CD14-positive monocyte (primary cell): ENCODE measurements around the gene CLPSL2. TPM values are rescaled to one million over a fixed set of nuclear protein-coding genes. Genes with fewer than 3 reads are reported as not detected.

Experiments used
- DNase-seq, 3 donors: peaks; one replicate each; pipeline ENCODE4 v3.0.0-alpha.2; 2011 to 2022
- H2AFZ ChIP-seq: 2 replicates; pipeline ENCODE4 v1.6.0; 2012; ENCODE audit warnings: mild to moderate bottlenecking, low read depth, low read length, inconsistent platforms; ENCODE audit not compliant: insufficient read depth, poor library complexity, severe bottlenecking
- H3K27ac ChIP-seq, 2 donors: 1 replicate in 1 of 2; 2 replicates in 1 of 2; pipeline ENCODE4 v1.5.1; 2012 to 2013; ENCODE audit warnings: low read length in 2 of 2, control low read depth in 1 of 2, inconsistent platforms in 1 of 2, low read depth in 1 of 2, mild to moderate bottlenecking in 1 of 2
- H3K27me3 ChIP-seq, 2 donors: one replicate each; pipeline versions ENCODE4 v1.6.0 to v1.6.1; 2011 to 2013; ENCODE audit warnings: low read length in 2 of 2; ENCODE audit not compliant: control insufficient read depth in 2 of 2, insufficient read depth in 2 of 2
- H3K36me3 ChIP-seq, 2 donors: replicated peaks in 1 of 2; 1 replicate in 1 of 2; 2 replicates in 1 of 2; pipeline versions ENCODE4 v1.5.1 to v1.6.1; 2012 to 2013; ENCODE audit warnings: low read length in 2 of 2, control low read depth in 1 of 2, inconsistent platforms in 1 of 2, mild to moderate bottlenecking in 1 of 2; ENCODE audit not compliant: insufficient read depth in 2 of 2, control insufficient read depth in 1 of 2
- H3K4me1 ChIP-seq, 2 donors: 1 replicate in 1 of 2; 2 replicates in 1 of 2; pipeline versions ENCODE4 v1.5.1 to v1.6.1; 2012 to 2013; ENCODE audit warnings: low read length in 2 of 2, control low read depth in 1 of 2, inconsistent platforms in 1 of 2, mild to moderate bottlenecking in 1 of 2, moderate library complexity in 1 of 2; ENCODE audit not compliant: insufficient read depth in 2 of 2, control insufficient read depth in 1 of 2
- H3K4me2 ChIP-seq: replicated peaks from 2 replicates; pipeline ENCODE3; 2012; ENCODE audit warnings: low read length, moderate library complexity, mild to moderate bottlenecking; ENCODE audit not compliant: poor library complexity, severe bottlenecking; ENCODE audit errors: extremely low read depth
- H3K4me3 ChIP-seq, 3 experiments: fragments of 200-600 bp in 1 of 3; sonication (generic) in 1 of 3; replicated peaks in 1 of 3; 1 replicate in 2 of 3; 2 replicates in 1 of 3; pipeline ENCODE4 v1.5.1; 2011 to 2013; ENCODE audit warnings: low read length in 3 of 3, mild to moderate bottlenecking in 3 of 3, control low read depth in 2 of 3, low read depth in 2 of 3, inconsistent platforms in 1 of 3, moderate library complexity in 1 of 3
- H3K79me2 ChIP-seq: 2 replicates; pipeline ENCODE4 v1.6.0; 2012; ENCODE audit warnings: mild to moderate bottlenecking, control low read depth, inconsistent platforms, low read length, moderate library complexity; ENCODE audit not compliant: insufficient read depth
- H3K9ac ChIP-seq: 2 replicates; pipeline ENCODE4 v1.6.0; 2017; ENCODE audit warnings: low read length, mild to moderate bottlenecking; ENCODE audit not compliant: insufficient read depth, poor library complexity, severe bottlenecking
- H3K9me3 ChIP-seq, 2 donors: replicated peaks in 1 of 2; 1 replicate in 1 of 2; 2 replicates in 1 of 2; pipeline versions ENCODE4 v1.5.1 to v1.6.1; 2012 to 2013; ENCODE audit warnings: low read length in 2 of 2, control low read depth in 1 of 2; ENCODE audit not compliant: control insufficient read depth in 1 of 2, insufficient read depth in 1 of 2
- H4K20me1 ChIP-seq: 2 replicates; pipeline ENCODE4 v1.6.0; 2012; ENCODE audit warnings: mild to moderate bottlenecking, low read length, control low read depth, moderate library complexity; ENCODE audit not compliant: insufficient read depth
- H3K27ac Mint-ChIP-seq, 7 donors: one replicate each; pipeline ENCODE4 v1.8.0; 2020; ENCODE audit warnings: mild to moderate bottlenecking in 7 of 7, mixed read lengths in 7 of 7, moderate library complexity in 6 of 7, inconsistent platforms in 2 of 7
- H3K27me3 Mint-ChIP-seq, 3 donors: one replicate each; pipeline ENCODE4 v1.8.0; 2021 to 2022; ENCODE audit warnings: low read depth in 3 of 3, mild to moderate bottlenecking in 3 of 3, mixed read lengths in 3 of 3, moderate library complexity in 3 of 3, inconsistent platforms in 1 of 3
- H3K36me3 Mint-ChIP-seq, 2 donors: one replicate each; pipeline ENCODE4 v1.8.0; 2020; ENCODE audit warnings: mixed read lengths in 2 of 2, inconsistent platforms in 1 of 2, mild to moderate bottlenecking in 1 of 2
- H3K4me1 Mint-ChIP-seq: one replicate; pipeline ENCODE4 v1.8.0; 2020; ENCODE audit warnings: mild to moderate bottlenecking, mixed read lengths
- H3K4me3 Mint-ChIP-seq, 2 donors: one replicate each; pipeline ENCODE4 v1.8.0; 2020; ENCODE audit warnings: mild to moderate bottlenecking in 2 of 2, mixed read lengths in 2 of 2, moderate library complexity in 1 of 2
- H3K9me3 Mint-ChIP-seq, 7 donors: one replicate each; pipeline ENCODE4 v1.8.0; 2020 to 2022; ENCODE audit warnings: mixed read lengths in 7 of 7, mild to moderate bottlenecking in 6 of 7, moderate library complexity in 6 of 7, inconsistent platforms in 2 of 7
- WGBS: methylation state at CpG from one replicate; pipeline ENCODE4 v1.1.5; 2013; ENCODE audit warnings: missing lambda C conversion rate; ENCODE audit not compliant: insufficient coverage; 5-methylcytosine and 5-hydroxymethylcytosine counted together
- intact Hi-C, 2 donors: fragments of 100-400 bp; cut with micrococcal nuclease; formaldehyde crosslinking; loops; one replicate each; pipeline versions ENCODE4 v1.15.0 to v1.15.1; 2023
- polyA minus RNA-seq: library from RNA; depleted of rRNA, polyadenylated mRNA; stranded (reverse); fragments of >200 nt; gene quantifications from 2 replicates; pipeline ENCODE4 v1.2.3, GENCODE V29; 2012
- polyA plus RNA-seq, 3 donors: library from polyadenylated mRNA; depleted of rRNA in 1 of 3; unstranded in 2 of 3; stranded (reverse) in 1 of 3; fragments of 300-500 nt in 2 of 3; fragments of >200 nt in 1 of 3; fragmentation: Illumina TruSeq in 2 of 3; gene quantifications; 1 replicate in 2 of 3; 2 replicates in 1 of 3; pipeline ENCODE4 v1.2.3, GENCODE V29; 2012 to 2021
- total RNA-seq, 12 experiments: library from RNA in 1 of 12; stranded (reverse) in 1 of 12; fragments of 120-200 nt in 1 of 12; gene quantifications; one replicate each; pipeline ENCODE4 v1.2.4 and lab custom pipeline; 2013 to 2026; ENCODE audit warnings: mixed read lengths in 6 of 12, inconsistent platforms in 1 of 12
- TF ChIP-seq, protein P1 (sequence below): fragments of 200-600 bp; IDR thresholded peaks from one replicate; pipeline ENCODE4 v1.8.0; 2022; ENCODE audit warnings: antibody characterized with exemption, mild to moderate bottlenecking

CLPSL2 gene, protein sequence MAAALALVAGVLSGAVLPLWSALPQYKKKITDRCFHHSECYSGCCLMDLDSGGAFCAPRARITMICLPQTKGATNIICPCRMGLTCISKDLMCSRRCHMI
- not detected for total RNA-seq (2013)
- polyA plus RNA-seq, result not detected
- not detected in 2 replicates for polyA minus RNA-seq
- total RNA-seq (lab: John Stamatoyannopoulos, UW), result 0 to 0.15 (median 0) reads per million in 11 experiments

DNA sequence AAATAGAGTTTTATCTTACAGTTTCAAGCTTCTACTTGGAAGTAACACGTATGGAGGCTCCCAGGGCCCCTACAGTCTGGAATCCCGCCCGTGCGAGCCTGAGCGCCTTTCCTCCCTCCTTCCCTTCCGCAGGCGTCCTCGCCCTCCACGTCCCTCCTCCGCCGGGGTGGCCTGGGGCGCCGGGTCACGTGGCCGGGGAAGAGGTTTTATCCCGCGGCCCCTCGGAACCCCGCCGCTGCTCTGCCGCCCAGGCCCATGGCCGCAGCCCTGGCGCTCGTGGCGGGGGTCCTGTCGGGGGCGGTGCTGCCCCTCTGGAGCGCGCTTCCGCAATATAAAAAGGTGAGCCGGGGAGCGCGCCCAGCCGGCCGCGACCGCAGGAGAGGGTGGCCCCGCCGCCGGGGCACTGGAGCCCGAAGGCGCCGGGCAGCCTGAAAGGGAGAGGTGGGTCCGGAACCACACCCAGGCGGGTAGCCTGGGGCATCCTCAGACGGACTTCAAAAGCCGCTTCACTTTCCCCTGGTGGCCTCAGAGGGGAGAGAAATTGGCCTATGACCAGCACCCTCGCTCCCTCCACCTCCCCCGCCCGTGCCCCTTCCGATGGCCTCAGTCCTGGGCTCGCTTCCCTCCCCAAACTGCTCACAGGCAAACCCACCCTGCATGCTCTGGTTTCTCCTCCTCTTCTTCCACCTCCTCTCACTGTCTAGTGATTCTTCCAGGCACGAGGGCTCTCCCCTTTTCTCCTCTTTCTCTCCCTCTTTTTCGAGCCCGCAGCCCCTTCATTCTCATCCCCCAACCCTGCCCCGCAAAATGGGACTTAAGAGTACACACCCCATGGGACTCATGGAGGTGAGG lies at the start of gene CLPSL2:
CLPSL2 (plus strand) TSS at position 235 of the 852 bp plus-strand sequence; CDS start at position 256, 21 bp downstream.
- H3K4me2 ChIP-seq, result peak within 1 kb of the TSS; percentile 83
- peak within 1 kb of the TSS; percentile 18 to 74 (median 29) for H3K4me3 ChIP-seq
- H3K79me2 ChIP-seq, result no peaks in the 10 kb centered on the region

More for the DNA sequence above, at the start of gene CLPSL2:
- peaks cover 0 to 17% of the 10 kb centered on the region in 2 donors for H3K27me3 ChIP-seq
- under 1% methylated on average over 51 of the region's 56 CpGs for WGBS
- Mint-ChIP-seq H3K27me3 (peaks cover 18 to 25% (median 24%) of the 10 kb centered on the region in 3 donors), H3K4me1 (peaks cover 9% of the 10 kb centered on the region), H3K4me3 (peak within 1 kb of the TSS; percentile 72 to 86), H3K9me3 (peaks cover 0 to 2% (median 0%) of the 10 kb centered on the region in 7 donors), H3K27ac (no peak within 1 kb of the TSS), H3K36me3 (peaks cover 0 to 3% of the 10 kb centered on the region in 2 donors)
- peak within 1 kb of the TSS; percentile 75 for H2AFZ ChIP-seq
- H3K36me3 ChIP-seq, result no peaks in the 10 kb centered on the region
- intact Hi-C loops, result loop anchor here in 1 of 2 donors (10.0 kb wide), 1 partner anchor 178 kb away; no protein-coding TSS in a partner anchor
- TF ChIP-seq, protein P1, sequence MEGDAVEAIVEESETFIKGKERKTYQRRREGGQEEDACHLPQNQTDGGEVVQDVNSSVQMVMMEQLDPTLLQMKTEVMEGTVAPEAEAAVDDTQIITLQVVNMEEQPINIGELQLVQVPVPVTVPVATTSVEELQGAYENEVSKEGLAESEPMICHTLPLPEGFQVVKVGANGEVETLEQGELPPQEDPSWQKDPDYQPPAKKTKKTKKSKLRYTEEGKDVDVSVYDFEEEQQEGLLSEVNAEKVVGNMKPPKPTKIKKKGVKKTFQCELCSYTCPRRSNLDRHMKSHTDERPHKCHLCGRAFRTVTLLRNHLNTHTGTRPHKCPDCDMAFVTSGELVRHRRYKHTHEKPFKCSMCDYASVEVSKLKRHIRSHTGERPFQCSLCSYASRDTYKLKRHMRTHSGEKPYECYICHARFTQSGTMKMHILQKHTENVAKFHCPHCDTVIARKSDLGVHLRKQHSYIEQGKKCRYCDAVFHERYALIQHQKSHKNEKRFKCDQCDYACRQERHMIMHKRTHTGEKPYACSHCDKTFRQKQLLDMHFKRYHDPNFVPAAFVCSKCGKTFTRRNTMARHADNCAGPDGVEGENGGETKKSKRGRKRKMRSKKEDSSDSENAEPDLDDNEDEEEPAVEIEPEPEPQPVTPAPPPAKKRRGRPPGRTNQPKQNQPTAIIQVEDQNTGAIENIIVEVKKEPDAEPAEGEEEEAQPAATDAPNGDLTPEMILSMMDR, result no peak
- H4K20me1 ChIP-seq, result no peaks in the 10 kb centered on the region
- H3K27ac ChIP-seq, result no peak within 1 kb of the TSS
- DNase-seq, result no peak
- peak within 1 kb of the TSS; percentile 57 for H3K9ac ChIP-seq
- no peaks in the 10 kb centered on the region for H3K9me3 ChIP-seq
- H3K4me1 ChIP-seq, result peaks cover 7 to 9% of the 10 kb centered on the region in 2 donors
